Omental fat pad (tissue), 4 donors: ENCODE data around the gene FRMPD4. TPM values are rescaled to one million over a fixed set of nuclear protein-coding genes. Genes with fewer than 3 reads are reported as not detected.
"Not testable (repeated sequence)": the region's sequence is repeated elsewhere in the genome, so short reads cannot be mapped to it uniquely, and the experiment has no call there.

Source experiments
- ATAC-seq: fragments of 150-250 bp; one replicate; pipeline ENCODE4 v1.9.1; 2016; ENCODE audit warnings: mild to moderate bottlenecking, moderate library complexity; ENCODE audit not compliant: low FRiP score
- DNase-seq: peaks from one replicate; pipeline ENCODE4 v3.0.0-alpha.2; 2019; ENCODE audit warnings: low spot score
- total RNA-seq, 4 donors: library from RNA; depleted of rRNA; stranded (reverse); fragments of >200 nt; gene quantifications; one replicate each; pipeline ENCODE4 v1.1.0, GENCODE V29; 2016
- TF ChIP-seq, protein P1 (sequence below), 3 donors: fragments of 450-650 bp; IDR thresholded peaks; one replicate each; pipeline ENCODE4 v1.5.1; 2016 to 2017; ENCODE audit warnings: antibody characterized with exemption in 3 of 3, mild to moderate bottlenecking in 3 of 3, moderate library complexity in 2 of 3

Gene FRMPD4
- total RNA-seq, 4 donors from 2014 or later: 0.12 to 0.47 (median 0.25) TPM

DNA sequence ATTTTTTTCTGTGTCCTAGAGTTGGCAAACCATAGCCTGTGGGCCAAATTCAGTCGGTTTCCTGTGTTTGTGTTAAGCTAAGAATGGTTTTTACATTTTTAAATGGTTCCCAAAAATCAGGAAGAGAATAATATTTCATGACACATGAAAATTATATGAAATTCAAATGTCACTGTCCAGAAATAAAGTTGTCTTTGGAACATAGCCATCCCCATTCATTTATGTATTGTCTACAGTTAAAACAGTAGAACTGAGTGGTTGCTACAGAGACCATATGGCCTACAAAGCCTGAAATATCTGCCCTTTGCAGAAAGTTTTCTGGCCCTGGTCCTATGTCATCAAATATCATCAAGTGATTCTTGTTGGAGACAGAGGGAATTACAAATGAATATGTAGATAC, 15.5 kb downstream of the FRMPD4 start:
- no peak for DNase-seq
- ATAC-seq: no peak
- TF ChIP-seq, protein P1, sequence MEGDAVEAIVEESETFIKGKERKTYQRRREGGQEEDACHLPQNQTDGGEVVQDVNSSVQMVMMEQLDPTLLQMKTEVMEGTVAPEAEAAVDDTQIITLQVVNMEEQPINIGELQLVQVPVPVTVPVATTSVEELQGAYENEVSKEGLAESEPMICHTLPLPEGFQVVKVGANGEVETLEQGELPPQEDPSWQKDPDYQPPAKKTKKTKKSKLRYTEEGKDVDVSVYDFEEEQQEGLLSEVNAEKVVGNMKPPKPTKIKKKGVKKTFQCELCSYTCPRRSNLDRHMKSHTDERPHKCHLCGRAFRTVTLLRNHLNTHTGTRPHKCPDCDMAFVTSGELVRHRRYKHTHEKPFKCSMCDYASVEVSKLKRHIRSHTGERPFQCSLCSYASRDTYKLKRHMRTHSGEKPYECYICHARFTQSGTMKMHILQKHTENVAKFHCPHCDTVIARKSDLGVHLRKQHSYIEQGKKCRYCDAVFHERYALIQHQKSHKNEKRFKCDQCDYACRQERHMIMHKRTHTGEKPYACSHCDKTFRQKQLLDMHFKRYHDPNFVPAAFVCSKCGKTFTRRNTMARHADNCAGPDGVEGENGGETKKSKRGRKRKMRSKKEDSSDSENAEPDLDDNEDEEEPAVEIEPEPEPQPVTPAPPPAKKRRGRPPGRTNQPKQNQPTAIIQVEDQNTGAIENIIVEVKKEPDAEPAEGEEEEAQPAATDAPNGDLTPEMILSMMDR (IDR thresholded peaks at IDR 0.05): no peak

DNA sequence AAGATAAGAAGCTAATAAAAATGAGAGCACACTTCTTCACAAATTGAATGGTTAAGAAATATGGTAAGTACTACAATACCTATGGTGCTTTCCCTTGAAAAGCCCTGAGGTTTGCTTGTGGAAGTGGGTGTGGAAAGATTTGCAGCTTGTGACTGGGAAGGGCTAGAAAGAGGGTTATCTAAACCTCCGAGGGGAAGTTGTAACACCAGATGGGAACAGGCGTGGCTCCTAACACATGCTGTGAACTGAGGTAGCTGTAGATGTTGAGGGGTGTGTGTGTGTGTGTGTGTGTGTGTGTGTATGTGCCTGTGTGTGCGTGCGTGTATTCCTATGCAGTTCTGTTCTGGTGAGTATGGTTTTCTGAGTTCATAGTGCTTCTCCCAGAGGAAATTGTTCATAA, 21.5 kb downstream of the FRMPD4 start:
- no peak for ATAC-seq
- DNase-seq: no peak
- TF ChIP-seq, protein P1 (IDR thresholded peaks at IDR 0.05): no peak

DNA sequence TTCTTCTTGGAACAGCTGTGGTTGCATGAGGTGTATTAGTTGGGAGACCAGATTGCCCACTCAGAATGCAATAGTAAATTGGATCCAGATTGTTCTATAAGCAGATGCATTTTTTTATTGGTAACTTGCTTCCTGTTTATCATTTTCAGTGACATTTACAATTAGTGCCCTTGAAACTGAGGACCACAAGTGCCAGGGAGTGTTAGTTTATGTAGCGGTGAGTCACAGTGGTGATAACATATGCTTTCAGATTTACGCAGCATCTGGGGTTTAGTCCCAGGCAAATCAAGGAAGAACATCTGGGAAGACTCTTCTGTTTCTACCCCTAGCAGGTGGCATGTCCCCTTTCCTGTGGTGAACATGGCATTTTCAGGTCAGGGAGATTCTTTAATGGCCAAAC, 24.1 kb downstream of the FRMPD4 start:
- no peak for DNase-seq
- ATAC-seq: no peak
- TF ChIP-seq, protein P1 (IDR thresholded peaks at IDR 0.05): no peak

DNA sequence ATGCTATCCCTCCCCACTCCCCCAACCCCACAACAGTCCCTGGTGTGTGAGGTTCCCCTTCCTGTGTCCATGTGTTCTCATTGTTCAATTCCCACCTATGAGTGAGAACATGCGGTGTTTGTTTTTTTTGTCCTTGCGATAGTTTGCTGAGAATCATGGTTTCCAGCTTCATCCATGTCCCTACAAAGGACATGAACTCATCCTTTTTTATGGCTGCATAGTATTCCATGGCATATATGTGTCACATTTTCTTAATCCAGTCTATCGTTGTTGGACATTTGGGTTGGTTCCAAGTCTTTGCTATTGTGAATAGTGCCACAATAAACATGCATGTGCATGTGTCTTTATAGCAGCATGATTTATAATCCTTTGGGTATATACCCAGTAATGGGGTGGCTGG, 25.9 kb downstream of the FRMPD4 start:
- not testable (repeated sequence) for ATAC-seq, DNase-seq

DNA sequence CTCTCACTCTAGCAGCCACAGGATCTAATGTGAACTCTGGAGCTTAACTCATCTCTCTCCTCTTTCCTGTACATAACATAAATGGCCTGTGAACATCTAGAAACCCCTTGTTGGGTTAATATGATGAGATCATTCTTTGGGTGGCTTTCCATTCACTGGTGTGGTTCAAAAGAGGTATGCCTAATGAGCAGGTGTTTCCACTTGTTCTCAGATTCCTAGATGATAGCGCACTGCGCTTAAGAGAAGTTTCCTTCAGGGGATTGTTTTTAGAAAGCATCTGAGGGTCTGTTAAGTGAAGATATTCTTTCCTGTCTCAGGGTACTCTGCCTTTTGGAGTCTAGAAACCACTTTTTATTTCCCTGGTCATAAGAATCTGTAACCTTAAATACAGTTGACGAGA, 32.5 kb downstream of the FRMPD4 start:
- ATAC-seq (no peak), DNase-seq (no peak)
- TF ChIP-seq, protein P1 (IDR thresholded peaks at IDR 0.05): no peak

DNA sequence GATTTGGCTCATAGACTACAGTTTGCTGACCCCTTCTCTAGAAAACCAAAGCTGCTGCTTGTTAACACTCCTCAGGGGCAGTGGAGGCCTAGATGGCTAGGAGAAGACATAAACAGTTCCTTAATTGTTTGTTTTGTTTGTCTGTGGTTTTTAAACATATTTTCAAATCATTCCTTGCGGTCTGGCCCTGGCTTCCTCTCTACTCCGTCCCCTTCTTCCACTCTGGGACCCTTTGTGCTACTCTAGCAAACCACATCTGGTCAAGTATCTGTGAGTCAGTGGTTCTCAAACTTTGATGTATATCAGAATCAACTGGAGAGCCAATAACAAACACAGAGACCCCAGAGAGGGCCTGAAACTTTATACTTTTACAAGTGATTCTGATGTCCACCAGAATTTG, 36.1 kb downstream of the FRMPD4 start:
- ATAC-seq: no peak
- no peak for DNase-seq
- TF ChIP-seq, protein P1 (IDR thresholded peaks at IDR 0.05): no peak

DNA sequence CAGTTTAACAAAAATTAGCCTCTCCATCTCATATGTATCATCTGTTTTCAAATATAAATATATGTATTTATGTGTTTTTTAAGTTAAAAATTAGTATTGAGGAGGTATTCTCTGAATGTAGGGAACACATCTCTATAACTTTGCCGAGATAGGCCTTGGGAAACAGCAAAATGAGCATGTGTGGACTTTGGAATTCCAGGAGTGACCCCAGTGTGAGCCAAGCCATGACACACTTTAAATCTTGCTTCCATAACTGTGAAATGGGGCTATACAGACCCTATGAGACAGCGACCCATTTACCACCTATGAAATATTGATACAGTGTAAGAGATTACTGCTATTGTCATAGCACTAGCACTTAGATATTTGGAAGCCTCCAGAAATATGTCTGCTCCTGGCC, 58.8 kb downstream of the FRMPD4 start:
- TF ChIP-seq, protein P1 (IDR thresholded peaks at IDR 0.05): no peak
- ATAC-seq (no peak), DNase-seq (no peak)

DNA sequence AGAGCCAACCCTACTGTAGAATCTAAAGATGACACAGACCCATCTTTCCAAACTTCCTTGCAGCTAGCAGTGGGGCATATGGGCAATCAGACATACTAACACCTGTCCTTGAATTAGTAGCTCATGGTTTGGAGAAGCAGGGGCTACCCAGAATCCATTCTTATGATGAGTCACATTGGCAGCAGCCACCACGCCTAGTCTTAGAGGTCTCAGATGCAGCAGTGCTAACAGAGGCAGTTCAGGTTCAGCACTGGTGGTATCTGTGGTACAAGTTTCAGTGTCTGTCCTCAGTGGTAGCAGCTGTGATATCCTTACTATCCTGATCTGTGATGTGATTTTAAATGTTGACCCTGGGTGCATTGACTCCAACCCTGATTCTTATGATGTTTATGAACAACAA, 68.1 kb downstream of the FRMPD4 start:
- DNase-seq (no peak), ATAC-seq (no peak)
- TF ChIP-seq, protein P1 (IDR thresholded peaks at IDR 0.05): no peak
